DMS53 treated with DMSO at 0.1 percent for 48 hours (cell line): ENCODE measurements around the gene CDCA7.
"Not testable (repeated sequence)": the region's sequence is repeated elsewhere in the genome, so short reads cannot be mapped to it uniquely, and the experiment has no call there.

Experiments
- DNase-seq: peaks from one replicate; lab custom pipeline; 2025; ENCODE audit not compliant: unreplicated experiment; lab: John Stamatoyannopoulos, UW

CDCA7 gene

GRCh38 chr2:173357346-173357745 lies 2.7 kb downstream of the CDCA7 start:
- DNase-seq: no peak

GRCh38 chr2:173358616-173359015 lies 3.9 kb downstream of the CDCA7 start:
- DNase-seq: no peak

- DNase-seq: no peak
These were observed 4.6 kb downstream of the CDCA7 start for GRCh38 chr2:173359231-173359630.

DNA sequence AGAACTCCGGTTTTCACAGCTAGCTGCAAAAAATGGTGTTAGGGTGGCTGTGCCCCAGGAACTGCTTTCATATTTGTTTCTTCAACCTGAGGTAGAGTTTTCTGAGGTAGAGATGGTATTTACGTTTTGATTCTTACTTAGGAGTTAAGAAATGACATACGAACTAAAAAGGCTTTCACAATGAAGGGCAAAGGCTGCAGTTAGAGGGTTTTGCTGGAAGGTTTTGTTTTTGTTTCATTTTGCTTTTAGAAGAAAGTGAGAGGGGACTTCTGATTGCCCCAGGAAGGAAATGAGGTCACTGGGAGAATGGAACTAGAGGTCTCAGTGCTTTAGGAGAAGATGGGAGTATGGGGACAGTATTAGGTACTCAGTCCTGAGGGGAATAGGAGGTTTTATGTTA lies 15.5 kb downstream of the CDCA7 start:
- no peak for DNase-seq

DNA sequence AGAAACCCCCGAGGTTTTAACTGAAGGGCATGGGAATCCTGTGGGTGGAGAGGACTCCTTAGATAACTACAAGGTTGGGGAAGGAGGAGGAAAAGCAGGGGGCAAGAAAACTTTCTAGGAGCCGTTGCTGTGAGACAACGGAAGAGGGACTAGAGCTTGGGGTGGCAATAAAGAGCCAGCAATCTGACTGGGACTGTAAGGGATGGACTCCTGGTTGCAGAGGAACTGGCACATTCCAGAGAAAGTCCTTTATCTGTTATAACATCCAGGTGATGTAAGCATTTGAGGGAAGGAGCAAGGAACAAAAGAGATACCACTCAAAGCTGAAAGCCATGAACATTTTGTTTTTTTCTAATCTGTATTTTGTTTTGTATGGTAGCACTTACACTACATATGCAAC lies 16.4 kb downstream of the CDCA7 start:
- no peak for DNase-seq

GRCh38 chr2:173373290-173373689 lies 18.6 kb downstream of the CDCA7 start:
- DNase-seq: no peak

DNA sequence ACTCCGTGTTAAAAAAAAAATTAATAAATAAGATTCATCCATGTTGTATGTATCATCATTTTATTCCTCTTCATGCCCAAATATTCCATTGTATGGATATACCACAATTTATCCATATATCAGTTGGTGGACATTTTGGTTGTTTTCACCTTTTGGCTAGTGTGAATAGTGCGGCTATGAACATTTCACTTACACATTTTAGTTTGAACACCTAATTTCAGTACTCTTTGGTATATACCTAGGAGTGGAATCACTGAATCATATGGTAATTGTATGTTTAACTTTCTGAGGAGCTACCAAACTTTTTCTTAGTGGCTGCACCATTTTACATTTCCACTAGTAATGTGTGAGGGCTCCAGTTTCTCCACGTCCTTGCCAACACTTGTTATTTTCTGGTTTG lies 20.0 kb downstream of the CDCA7 start:
- DNase-seq: no peak

GRCh38 chr2:173385534-173385933 lies 30.9 kb downstream of the CDCA7 start:
- DNase-seq: not testable (repeated sequence)

DNA sequence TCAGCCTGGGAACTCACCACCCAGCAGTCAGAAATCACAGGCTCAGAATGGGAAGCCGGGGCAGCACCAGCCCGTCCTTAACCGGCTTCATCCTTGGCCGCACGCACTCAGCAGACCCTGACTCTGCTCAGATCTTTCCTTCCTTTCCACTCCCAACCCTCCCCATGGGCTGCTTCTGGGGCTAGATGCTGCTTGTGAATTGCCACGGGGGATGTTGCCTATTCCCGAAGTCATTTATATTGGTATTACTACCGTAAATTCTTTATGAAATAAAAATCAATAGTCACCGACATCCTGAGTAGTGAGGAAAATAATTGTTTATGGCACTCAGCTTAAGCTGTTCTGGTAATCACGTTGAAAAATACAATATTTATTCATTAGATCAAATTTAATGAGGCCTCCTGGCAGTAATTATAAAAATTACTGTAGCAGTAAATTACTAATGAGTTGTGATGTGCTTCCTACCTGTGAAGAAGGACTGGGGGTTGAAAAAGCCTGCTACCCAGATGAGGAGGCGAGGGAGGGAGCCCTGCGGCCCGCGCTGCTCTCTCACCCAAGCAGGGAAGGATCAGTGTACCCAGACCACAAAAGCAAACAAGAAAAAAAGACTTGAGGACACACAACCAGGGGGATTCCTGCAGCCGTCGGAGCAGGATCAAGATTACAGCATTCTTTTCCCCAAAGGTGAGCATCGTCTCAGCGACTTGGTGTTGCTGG lies 31.5 kb downstream of the CDCA7 start:
- no peak for DNase-seq

DNA sequence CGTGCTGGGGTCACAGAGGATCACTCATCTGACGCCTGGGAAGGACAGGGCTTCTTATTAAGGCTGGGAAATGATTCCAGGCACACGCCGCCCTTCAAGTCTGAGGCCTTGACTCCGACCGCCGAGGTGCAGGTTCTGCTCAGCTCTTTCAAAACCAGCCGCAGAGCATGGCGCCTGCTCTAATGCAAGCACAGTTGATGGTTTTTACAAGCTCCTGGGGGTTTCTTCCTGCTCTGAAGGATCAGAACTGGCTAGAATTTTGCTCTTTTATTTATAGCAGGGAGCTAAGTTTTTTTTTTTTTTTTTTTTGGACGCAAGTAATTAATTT lies 32.0 kb downstream of the CDCA7 start:
- DNase-seq: no peak

- no peak for DNase-seq
These were observed 32.4 kb downstream of the CDCA7 start for GRCh38 chr2:173387079-173387478.

DNA sequence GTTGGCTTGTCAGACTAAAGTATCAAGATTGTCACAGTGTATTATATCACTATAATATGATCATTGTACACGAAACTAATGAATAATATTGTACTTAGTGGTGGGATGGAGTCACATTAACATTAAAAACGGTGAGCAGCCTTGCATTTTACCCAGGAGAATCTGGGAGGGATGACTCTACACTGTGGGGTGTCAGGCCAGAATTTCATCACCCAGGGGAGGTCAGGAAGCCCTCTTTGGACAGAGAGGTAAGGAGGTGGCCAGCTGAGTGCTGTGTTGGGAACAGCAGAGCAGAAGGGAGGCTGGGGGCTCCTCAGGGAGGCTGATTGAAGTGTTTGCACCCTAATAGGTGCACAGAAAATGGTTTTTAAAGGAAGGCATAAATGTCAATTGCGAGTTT lies 33.0 kb downstream of the CDCA7 start:
- no peak for DNase-seq

DNA sequence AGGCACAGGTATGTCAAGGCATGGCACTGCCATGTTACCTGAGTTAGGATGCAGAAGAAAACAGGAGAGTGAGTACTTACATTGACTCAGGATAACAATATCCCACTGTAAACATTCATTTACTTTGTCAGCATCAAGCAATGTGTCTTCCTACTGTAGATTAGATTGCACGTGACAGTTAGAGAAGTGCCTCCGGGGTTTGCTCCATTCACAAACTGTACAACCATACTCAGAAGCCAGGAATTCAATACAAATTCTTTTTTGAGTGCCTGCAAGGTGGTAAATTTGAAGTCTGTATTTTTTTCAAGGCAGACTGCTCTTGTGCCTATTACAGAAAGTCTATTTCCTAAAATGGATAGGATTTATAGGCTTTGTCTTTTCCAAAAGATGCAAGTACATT lies 34.1 kb downstream of the CDCA7 start:
- no peak for DNase-seq

DNA sequence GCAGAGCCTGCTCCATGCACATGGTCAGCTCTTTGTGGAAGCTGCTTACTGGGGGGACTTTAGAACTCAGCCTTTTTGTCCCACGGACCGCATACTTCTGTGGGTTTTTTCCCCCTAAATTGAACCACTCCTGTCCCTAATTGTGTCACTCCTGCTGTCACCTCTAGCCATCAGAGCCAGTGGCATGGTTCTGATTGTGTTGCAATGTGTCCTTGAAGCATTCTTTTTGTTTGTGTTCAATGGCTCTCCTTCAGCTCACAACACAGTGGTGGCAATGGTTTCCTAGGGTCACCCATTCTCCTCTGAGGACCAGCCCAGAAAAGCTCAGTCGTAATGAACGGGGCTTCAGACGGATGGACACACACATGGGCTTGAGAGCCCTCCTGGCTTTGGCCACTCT lies 35.4 kb downstream of the CDCA7 start:
- DNase-seq: no peak

DNA sequence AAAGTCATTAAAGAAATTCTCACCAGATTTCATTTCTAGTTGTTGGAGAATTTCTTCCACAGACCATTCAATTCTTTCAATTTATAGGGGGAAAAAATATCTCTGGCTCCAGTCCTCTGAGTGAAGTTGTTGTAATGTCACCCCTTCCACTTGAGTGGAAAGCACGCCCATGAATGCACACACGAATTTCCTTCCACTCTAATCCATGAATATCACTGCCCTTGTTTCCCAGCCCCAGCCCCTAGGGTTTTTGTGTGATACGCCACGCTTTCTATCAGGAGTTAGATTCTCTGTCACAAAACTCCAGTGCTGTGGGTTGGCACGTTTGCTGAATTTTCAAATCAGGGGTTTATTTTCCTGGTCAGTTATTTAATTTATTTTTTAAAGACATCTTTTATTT lies 38.1 kb downstream of the CDCA7 start:
- DNase-seq: no peak

DNA sequence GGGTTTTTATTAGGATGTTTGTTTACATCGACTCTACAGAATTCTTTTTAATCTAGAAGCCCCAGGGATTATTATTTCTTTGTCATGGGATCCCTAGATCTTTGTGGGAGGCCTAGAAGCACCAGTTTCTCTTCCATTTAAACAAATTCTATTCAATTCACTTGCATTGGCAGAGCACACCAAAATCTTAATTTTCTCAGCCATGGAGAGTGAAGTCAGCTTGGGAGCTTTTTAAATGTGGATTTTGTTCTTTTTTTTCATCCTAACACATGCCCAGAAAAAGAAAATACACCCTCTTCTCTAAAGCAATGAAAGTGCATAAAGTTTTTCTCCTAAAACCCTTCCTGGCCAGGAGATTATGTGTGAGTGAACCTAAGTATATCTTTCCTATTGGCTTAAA lies 38.5 kb downstream of the CDCA7 start:
- DNase-seq: no peak

- no peak for DNase-seq
These were observed 39.0 kb downstream of the CDCA7 start for GRCh38 chr2:173393636-173394035.

DNA sequence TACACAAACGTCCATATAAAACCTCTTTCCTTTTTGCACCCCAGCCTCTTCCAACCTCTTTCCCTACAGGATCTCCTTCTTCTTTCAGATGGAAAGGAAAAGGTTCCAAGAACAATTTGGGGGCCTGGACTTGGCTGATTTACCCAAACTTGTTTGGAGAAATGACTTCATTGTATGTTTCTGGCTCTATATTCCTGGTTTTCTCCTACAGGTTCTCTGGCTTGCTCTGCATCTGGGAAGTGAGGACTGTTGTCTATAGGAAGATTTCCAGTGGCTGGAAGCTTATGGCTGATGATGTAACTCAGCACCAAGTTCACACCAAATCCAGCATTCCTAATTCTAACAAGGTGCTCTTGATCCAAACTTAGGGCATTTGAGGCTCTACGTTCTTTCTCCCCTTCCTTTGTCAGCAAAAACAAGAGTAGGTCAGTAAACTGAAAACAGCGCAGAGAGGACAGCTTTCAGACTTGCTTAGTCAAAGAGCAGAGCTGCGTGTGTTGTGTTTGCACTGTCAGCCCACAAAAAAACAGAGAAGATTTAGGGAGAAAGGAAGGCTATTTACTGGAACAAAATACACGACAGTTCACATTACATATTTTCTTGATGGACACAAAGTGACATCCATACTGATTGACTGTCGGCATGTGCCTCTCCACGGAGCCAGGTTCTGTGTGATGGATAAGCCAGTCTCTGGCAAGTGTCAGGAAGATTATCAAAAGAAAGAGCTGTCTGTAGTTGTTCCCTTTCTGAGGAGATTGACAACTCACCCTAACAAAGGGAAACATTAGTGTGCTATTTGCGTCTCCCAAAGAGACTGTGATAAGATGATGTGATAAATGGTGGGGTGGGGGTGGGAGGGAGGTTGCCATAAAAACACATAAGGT lies 39.7 kb downstream of the CDCA7 start:
- no peak for DNase-seq

GRCh38 chr2:173395567-173396351 lies 41.1 kb downstream of the CDCA7 start:
- no peak for DNase-seq

GRCh38 chr2:173397539-173397938 lies 42.9 kb downstream of the CDCA7 start:
- no peak for DNase-seq

GRCh38 chr2:173399229-173399628 lies 44.6 kb downstream of the CDCA7 start:
- no peak for DNase-seq

DNA sequence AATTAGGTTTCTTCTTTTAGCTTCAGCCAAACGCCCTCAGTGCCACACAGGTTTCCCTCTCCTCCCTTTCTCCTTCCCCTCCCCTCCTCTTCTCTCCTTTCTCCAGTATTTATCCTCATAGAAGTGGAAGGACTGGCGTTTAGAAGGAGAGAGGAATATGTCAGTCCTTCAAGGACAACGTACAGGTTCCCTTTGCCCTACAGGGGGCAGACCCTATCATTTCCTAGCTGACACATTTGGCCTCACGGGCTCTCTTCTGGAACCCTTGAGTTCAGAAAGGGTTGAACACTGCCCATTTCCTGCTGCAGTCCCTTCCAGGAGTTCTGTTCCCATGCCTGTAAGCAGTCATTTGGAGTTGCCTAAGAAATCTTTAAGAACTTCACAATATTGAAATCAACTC lies 46.1 kb downstream of the CDCA7 start:
- DNase-seq: peak; percentile 35
